GM18873 (cell line): Measurements from ENCODE around the gene ZNF398.
"Not testable (repeated sequence)": the region's sequence is repeated elsewhere in the genome, so short reads cannot be mapped to it uniquely, and the experiment has no call there.

Experiments
- ATAC-seq: cut with Tn5 transposase; IDR thresholded peaks from one replicate; pipeline ENCODE4 v1.9.1; 2021; ENCODE audit warnings: mild to moderate bottlenecking, moderate library complexity, moderate number of reproducible peaks; ENCODE audit not compliant: unreplicated experiment, low FRiP score

The ZNF398 gene

GRCh38 chr7:149223761-149224160, 76.5 kb downstream of the ZNF398 start:
- ATAC-seq: no peak

- ATAC-seq: no peak
Measured at GRCh38 chr7:149224352-149224751, 77.1 kb downstream of the ZNF398 start.

- no peak for ATAC-seq
Measured at GRCh38 chr7:149225106-149225505, 77.9 kb downstream of the ZNF398 start.

- no peak for ATAC-seq
Measured at GRCh38 chr7:149225656-149226055, 78.4 kb downstream of the ZNF398 start.

GRCh38 chr7:149226366-149226765, 79.1 kb downstream of the ZNF398 start:
- not testable (repeated sequence) for ATAC-seq

- no peak for ATAC-seq
Measured at GRCh38 chr7:149226840-149227494, 79.7 kb downstream of the ZNF398 start.

GRCh38 chr7:149228831-149229471, 81.7 kb downstream of the ZNF398 start:
- ATAC-seq: no peak

GRCh38 chr7:149229526-149229925, 82.3 kb downstream of the ZNF398 start:
- no peak for ATAC-seq

GRCh38 chr7:149232362-149232761, 85.1 kb downstream of the ZNF398 start:
- ATAC-seq: no peak
